ENCODE results near the gene OPA1. TPM values are rescaled to one million over a fixed set of nuclear protein-coding genes. Genes with fewer than 3 reads are reported as not detected.

Gene OPA1
- total and polyA plus RNA-seq, 2 of the 13 experiments (the other 11 are each of a cell fraction or from before 2014, with no cell fraction given) = 26.7 to 78.5 TPM

- TF ChIP-seq, protein P1, sequence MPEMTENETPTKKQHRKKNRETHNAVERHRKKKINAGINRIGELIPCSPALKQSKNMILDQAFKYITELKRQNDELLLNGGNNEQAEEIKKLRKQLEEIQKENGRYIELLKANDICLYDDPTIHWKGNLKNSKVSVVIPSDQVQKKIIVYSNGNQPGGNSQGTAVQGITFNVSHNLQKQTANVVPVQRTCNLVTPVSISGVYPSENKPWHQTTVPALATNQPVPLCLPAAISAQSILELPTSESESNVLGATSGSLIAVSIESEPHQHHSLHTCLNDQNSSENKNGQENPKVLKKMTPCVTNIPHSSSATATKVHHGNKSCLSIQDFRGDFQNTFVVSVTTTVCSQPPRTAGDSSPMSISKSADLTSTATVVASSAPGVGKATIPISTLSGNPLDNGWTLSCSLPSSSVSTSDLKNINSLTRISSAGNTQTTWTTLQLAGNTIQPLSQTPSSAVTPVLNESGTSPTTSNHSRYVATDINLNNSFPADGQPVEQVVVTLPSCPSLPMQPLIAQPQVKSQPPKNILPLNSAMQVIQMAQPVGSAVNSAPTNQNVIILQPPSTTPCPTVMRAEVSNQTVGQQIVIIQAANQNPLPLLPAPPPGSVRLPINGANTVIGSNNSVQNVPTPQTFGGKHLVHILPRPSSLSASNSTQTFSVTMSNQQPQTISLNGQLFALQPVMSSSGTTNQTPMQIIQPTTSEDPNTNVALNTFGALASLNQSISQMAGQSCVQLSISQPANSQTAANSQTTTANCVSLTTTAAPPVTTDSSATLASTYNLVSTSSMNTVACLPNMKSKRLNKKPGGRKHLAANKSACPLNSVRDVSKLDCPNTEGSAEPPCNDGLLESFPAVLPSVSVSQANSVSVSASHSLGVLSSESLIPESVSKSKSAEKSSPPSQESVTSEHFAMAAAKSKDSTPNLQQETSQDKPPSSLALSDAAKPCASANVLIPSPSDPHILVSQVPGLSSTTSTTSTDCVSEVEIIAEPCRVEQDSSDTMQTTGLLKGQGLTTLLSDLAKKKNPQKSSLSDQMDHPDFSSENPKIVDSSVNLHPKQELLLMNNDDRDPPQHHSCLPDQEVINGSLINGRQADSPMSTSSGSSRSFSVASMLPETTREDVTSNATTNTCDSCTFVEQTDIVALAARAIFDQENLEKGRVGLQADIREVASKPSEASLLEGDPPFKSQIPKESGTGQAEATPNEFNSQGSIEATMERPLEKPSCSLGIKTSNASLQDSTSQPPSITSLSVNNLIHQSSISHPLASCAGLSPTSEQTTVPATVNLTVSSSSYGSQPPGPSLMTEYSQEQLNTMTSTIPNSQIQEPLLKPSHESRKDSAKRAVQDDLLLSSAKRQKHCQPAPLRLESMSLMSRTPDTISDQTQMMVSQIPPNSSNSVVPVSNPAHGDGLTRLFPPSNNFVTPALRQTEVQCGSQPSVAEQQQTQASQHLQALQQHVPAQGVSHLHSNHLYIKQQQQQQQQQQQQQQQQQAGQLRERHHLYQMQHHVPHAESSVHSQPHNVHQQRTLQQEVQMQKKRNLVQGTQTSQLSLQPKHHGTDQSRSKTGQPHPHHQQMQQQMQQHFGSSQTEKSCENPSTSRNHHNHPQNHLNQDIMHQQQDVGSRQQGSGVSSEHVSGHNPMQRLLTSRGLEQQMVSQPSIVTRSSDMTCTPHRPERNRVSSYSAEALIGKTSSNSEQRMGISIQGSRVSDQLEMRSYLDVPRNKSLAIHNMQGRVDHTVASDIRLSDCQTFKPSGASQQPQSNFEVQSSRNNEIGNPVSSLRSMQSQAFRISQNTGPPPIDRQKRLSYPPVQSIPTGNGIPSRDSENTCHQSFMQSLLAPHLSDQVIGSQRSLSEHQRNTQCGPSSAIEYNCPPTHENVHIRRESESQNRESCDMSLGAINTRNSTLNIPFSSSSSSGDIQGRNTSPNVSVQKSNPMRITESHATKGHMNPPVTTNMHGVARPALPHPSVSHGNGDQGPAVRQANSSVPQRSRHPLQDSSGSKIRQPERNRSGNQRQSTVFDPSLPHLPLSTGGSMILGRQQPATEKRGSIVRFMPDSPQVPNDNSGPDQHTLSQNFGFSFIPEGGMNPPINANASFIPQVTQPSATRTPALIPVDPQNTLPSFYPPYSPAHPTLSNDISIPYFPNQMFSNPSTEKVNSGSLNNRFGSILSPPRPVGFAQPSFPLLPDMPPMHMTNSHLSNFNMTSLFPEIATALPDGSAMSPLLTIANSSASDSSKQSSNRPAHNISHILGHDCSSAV (CRISPR knock-in tag; IDR thresholded peaks at IDR 0.05; ENCODE audit: borderline replicate concordance) = no peak
- TF ChIP-seq HNF4A (CRISPR knock-in tag; IDR thresholded peaks at IDR 0.05) (peak; percentile 87), FOXC1 (CRISPR knock-in tag; IDR thresholded peaks at IDR 0.05; ENCODE audit: borderline replicate concordance) (no peak), MIER3 (CRISPR knock-in tag; IDR thresholded peaks at IDR 0.05; ENCODE audit: borderline replicate concordance) (peak; percentile 82; the same call in 1 of the 2 replicates), GZF1 (CRISPR knock-in tag; IDR thresholded peaks at IDR 0.05) (no peak), KAT2B (IDR thresholded peaks at IDR 0.05; ENCODE audit: borderline replicate concordance, low read depth, low read length) (no peak), HNRNPH1 (optimal IDR thresholded peaks at IDR 0.05; ENCODE audit: low read depth, low read length) (no peak), MED13 (CRISPR knock-in tag; IDR thresholded peaks at IDR 0.05) (no peak), MTA3 (CRISPR knock-in tag; IDR thresholded peaks at IDR 0.05) (no peak), SPEN (CRISPR knock-in tag; IDR thresholded peaks at IDR 0.05; ENCODE audit: low read depth) (no peak), SMAD9 (CRISPR knock-in tag; IDR thresholded peaks at IDR 0.05) (no peak), GTF3A (CRISPR knock-in tag; conservative IDR thresholded peaks at IDR 0.05) (no peak), DBP (CRISPR knock-in tag; IDR thresholded peaks at IDR 0.05; ENCODE audit: not compliant biosample characterization) (no peak), ZNF512 (CRISPR knock-in tag; IDR thresholded peaks at IDR 0.05) (no peak), ZNF121 (CRISPR knock-in tag; IDR thresholded peaks at IDR 0.05) (peak; percentile 67; the same call in 1 of the 2 replicates)
- TF ChIP-seq, protein P2, sequence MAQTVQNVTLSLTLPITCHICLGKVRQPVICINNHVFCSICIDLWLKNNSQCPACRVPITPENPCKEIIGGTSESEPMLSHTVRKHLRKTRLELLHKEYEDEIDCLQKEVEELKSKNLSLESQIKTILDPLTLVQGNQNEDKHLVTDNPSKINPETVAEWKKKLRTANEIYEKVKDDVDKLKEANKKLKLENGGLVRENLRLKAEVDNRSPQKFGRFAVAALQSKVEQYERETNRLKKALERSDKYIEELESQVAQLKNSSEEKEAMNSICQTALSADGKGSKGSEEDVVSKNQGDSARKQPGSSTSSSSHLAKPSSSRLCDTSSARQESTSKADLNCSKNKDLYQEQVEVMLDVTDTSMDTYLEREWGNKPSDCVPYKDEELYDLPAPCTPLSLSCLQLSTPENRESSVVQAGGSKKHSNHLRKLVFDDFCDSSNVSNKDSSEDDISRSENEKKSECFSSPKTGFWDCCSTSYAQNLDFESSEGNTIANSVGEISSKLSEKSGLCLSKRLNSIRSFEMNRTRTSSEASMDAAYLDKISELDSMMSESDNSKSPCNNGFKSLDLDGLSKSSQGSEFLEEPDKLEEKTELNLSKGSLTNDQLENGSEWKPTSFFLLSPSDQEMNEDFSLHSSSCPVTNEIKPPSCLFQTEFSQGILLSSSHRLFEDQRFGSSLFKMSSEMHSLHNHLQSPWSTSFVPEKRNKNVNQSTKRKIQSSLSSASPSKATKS (CRISPR knock-in tag; IDR thresholded peaks at IDR 0.05) = no peak
- TF ChIP-seq, protein P3, sequence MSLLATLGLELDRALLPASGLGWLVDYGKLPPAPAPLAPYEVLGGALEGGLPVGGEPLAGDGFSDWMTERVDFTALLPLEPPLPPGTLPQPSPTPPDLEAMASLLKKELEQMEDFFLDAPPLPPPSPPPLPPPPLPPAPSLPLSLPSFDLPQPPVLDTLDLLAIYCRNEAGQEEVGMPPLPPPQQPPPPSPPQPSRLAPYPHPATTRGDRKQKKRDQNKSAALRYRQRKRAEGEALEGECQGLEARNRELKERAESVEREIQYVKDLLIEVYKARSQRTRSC (CRISPR knock-in tag; IDR thresholded peaks at IDR 0.05; ENCODE audit: low read depth) = no peak
Measured at GRCh38 chr3:193711523-193711963, 118.5 kb downstream of the OPA1 start (continued).
